ENCODE measurements around the gene GNAT3.

GNAT3 gene

GRCh38 chr7:80414331-80414730 is 97.5 kb downstream of the GNAT3 start:
- DNase-seq = no peak

GRCh38 chr7:80413383-80413945 is 98.4 kb downstream of the GNAT3 start:
- DNase-seq = no peak

GRCh38 chr7:80412842-80413241 is 99.0 kb downstream of the GNAT3 start:
- DNase-seq = no peak

GRCh38 chr7:80411621-80412020 is 100.2 kb downstream of the GNAT3 start:
- no peak for DNase-seq

GRCh38 chr7:80410081-80410480 is 101.8 kb downstream of the GNAT3 start:
- DNase-seq = no peak
